Endometrial microvascular endothelial cells (primary cell): ENCODE data around the gene SOX8. TPM values are rescaled to one million over a fixed set of nuclear protein-coding genes. Genes with fewer than 3 reads are reported as not detected.
"Not testable (repeated sequence)": the region's sequence is repeated elsewhere in the genome, so short reads cannot be mapped to it uniquely, and the experiment has no call there.

Source experiments
- in situ Hi-C: cut with HindIII; loops from 2 replicates; pipeline ENCODE4 v1.10.0; 2017; ENCODE audit warnings: low sequenced_read_pairs, low pct_unique_long_range_greater_than_20kb; ENCODE audit errors: inconsistent ontology term
- total RNA-seq: library from RNA; depleted of rRNA; stranded (reverse); fragments of >200 nt; gene quantifications from one replicate; pipeline ENCODE4 v1.2.3, GENCODE V29; 2015; ENCODE audit errors: inconsistent ontology term

Gene SOX8
- total RNA-seq, 1 donor from 2014 or later, result not detected

DNA sequence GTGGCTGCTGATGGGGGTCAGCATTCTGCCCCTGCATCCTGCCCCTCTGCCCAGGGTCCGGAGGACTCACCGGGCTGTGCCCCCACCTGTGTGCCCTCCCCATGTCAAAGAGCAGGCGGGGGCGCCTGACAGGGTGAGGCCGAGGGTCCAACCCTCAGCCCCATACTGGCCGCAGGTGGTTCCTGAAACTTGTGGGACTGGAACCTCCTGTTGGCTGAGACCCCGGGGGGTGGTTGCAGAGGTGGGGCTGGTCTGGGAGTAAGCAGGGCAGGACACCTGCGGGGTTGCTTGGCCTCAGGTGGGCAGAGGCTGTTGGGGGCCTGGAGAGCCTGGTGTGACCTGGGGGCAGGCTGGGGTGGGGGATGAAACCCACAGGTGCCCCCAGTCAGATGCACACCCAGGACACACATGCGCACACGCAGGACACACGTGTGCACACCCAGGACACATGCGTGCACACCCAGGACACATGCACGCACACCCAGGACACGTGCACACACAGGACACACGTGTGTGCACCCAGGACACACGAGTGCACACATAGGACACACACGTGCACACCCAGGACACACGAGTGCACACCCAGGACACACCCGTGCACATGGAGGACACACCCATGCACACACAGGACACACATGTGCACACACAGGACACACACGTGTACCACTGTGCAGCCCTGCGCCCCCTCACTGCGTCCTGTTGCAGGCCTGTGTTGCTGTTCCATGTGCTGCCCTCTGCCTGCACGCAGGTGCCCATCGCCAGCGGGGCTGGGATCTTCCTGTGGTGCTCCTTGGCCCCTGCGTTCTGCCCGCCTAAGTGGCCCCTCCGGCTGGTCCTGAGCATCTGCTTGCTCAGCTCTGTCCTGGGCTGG is 31.4 kb downstream of the SOX8 start:
- in situ Hi-C loops, result no loop called here

GRCh38 chr16:1013593-1013900 is 32.0 kb downstream of the SOX8 start:
- in situ Hi-C loops, result no loop called here

DNA sequence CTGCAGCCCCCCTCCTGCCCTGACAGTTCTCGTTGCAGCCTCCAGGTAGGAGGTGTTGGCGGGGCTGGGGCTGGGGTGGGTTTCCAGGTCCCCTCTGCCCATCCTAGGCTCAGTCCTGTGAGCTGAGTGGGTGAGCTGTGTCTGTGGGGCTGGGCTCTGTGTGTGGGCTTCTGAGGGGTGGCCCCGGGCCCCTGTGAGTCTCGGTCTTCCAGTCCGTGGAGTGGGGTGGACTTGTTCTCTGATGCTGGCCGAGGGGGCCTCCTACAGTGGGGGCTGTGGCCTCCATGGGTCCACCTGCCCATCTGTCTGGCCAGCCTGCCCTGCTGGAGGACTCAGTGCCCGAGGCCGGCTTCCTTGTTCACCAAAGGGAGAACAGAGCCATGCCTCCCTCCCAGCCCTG is 32.7 kb downstream of the SOX8 start:
- in situ Hi-C loops, result no loop called here

DNA sequence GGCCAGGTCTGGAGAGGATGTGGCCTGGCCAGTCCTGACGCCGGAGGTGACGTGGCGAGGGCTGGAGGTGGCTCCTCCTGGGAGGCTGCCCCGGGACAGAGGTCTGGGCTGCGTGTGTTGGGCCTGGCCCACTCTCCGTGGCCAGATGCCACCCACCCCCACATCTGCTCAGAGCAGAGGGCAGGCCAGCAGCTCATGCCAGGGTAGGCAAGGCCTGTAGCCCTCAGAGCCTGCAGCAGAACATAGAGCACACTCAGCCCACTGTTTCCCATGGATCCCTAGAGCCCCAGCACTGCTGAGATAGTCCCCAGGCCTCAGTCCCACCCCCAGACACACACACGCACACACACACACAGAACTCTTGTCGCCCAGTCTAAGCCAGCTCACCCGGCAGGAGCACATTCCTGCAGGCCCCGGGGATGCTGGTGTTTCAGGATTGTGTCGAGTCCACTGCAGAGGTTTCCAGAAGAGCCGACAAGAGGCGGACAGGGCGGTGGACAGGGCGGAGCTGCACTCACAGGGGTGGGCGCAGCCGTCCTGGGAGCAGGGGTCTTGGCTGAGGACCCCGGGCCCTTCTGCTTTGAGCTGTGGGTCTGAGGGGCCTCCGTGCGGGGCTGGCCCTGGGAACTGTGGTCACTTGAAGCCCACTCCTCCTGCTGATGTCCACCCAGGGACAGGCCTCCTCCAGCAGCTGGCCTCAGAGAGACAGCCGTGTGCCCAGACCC is 33.4 kb downstream of the SOX8 start:
- in situ Hi-C loops, result no loop called here

- in situ Hi-C loops, result no loop called here
Measured at GRCh38 chr16:1018447-1019198, 37.1 kb downstream of the SOX8 start.

GRCh38 chr16:1019231-1020090 is 37.9 kb downstream of the SOX8 start:
- in situ Hi-C loops, result no loop called here

DNA sequence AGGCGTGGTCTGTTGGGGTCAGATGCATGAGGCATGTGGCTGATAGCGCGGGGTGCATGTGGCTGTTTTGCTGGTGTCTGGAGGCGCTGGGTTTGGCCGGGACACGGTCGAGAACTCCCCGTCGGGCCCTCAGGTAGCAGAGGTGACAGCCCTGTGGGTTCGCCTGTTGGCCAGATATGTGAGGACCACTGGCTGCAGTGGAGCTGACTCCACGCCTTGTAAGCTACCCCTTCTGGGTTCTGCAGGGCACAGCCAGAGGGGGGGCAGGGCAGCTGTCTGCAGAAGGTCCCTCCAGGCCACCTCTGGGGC is 38.5 kb downstream of the SOX8 start:
- in situ Hi-C loops, result no loop called here

DNA sequence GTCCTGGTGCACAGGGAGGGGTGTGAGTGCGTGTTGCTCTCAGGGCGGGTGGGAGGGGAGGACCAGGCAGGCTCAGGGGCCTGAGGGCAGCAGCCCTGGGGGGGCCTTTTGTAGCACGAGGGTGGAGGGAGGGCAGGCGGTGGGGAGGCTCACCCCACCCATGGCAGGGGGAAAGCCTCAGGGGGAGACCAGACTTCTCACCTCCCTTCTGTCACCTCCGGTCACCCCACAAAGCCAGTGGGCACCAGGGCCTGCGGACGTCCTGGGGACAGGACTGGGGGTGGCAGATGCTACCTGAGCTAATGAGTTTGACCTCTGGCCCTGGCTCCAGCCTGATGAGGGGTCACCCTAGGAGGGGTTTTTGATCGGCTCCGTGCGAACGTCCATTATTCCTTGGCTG is 39.0 kb downstream of the SOX8 start:
- in situ Hi-C loops, result no loop called here

GRCh38 chr16:1021553-1022160 is 40.1 kb downstream of the SOX8 start:
- in situ Hi-C loops, result no loop called here

- in situ Hi-C loops, result no loop called here
Measured at GRCh38 chr16:1022466-1022865, 40.9 kb downstream of the SOX8 start.

- in situ Hi-C loops, result no loop called here
Measured at GRCh38 chr16:1024138-1024537, 42.6 kb downstream of the SOX8 start.

GRCh38 chr16:1025183-1025809 is 43.7 kb downstream of the SOX8 start:
- in situ Hi-C loops, result not testable (repeated sequence)

DNA sequence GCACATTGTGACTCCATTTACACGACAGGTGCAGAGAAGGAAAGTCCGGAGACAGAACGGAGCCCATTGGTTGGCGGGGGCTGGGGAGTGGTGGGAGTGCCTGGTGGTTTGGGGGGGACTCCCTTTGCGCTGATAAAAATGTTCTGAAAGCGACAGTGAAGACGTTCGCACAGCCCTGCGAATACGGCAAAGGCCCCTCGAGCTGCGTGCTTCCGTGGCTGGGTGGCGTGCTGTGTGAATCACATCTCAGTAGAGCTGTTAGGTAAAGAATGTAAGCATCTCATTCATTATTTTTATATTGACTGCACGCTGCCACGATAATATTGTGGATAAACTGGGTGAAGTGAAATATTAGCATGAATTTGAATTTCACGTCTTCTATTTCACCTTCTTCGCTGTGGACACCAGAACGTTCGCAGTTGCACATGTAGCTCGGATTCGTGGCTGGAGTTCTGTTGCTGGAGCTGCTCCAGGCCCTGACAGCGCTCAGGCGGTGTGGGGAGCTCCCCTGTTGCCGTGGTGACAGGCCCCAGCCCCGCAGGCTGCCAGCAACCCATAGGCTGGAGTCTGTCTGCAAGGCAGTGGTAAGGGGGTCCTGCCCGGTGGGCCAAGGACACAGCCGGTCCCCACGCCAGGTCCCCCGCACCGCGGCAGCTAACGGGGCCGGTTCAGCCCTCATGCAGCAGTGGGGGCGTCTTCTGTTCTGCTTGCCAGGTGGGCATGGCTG is 44.6 kb downstream of the SOX8 start:
- in situ Hi-C loops, result no loop called here

- in situ Hi-C loops, result no loop called here
Measured at GRCh38 chr16:1026784-1027500, 45.4 kb downstream of the SOX8 start.

- in situ Hi-C loops, result no loop called here
Measured at GRCh38 chr16:1027501-1027815, 45.9 kb downstream of the SOX8 start.

DNA sequence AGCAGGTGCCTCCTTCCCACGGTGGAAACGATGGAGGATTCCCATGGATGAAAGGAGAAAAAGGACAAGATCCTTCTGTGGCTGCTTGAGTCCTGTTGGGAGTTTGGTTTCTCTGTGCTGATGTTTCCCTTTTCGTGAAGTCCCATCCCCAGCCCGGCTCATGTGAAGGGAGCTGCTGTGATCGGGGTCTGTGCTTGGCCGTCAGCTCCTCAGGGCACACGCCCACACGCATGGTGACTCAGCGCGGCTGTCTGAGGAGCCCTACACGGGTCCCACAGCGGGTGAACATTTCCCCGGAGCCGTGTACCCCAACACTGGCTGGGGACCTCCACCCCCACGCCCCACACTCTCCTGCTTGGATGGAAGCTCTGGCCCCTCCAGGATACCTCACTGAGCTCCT is 46.5 kb downstream of the SOX8 start:
- in situ Hi-C loops, result no loop called here

- in situ Hi-C loops, result no loop called here
Measured at GRCh38 chr16:1028524-1029258, 47.1 kb downstream of the SOX8 start.
